K562 (cell line): ENCODE measurements around the gene PPM1G. TPM values are rescaled to one million over a fixed set of nuclear protein-coding genes. Genes with fewer than 3 reads are reported as not detected.

Experiments
- ATAC-seq: fragments of 200-7000 bp; cut with Tn5 transposase; 3 replicates; pipeline ENCODE4 v1.9.1; 2020; ENCODE audit warnings: moderate library complexity
- BruUV-seq: library from RNA; stranded (reverse); fragments of 400-500 nt; replicated peaks from 2 replicates; lab custom pipeline; 2021; lab: Mats Ljungman, UMichigan
- CTCF ChIA-PET: fragments of 300-600 bp; formaldehyde crosslinking; extraction: SDS; loops from one replicate; lab custom pipeline; 2021; ENCODE audit warnings: low intra/inter-chr PET ratio; lab: Yijun Ruan, JAX
- POLR2A ChIA-PET: fragments of 300-600, 350-650 bp; sonication (Branson Sonifier 250); formaldehyde crosslinking; extraction: SDS; loops from one replicate; lab custom pipeline; 2021; ENCODE audit warnings: antibody characterized with exemption, inconsistent platforms; lab: Yijun Ruan, JAX
- DNase-seq, 4 experiments: peaks; one replicate each; pipeline versions ENCODE4 v3.0.0 to v3.0.0-alpha.2; 2011 to 2018; ENCODE audit warnings: low spot score in 3 of 4, mixed read lengths in 3 of 4; ENCODE audit errors: extremely low read depth in 1 of 4
- FAIRE-seq: peaks from 2 replicates; lab custom pipeline; 2011; peaks lifted over from hg19 to GRCh38; lab: Jason Lieb, UNC
- H2AFZ ChIP-seq: 2 replicates; pipeline ENCODE4 v1.6.0; 2011; ENCODE audit warnings: low read depth, low read length, control low read depth, inconsistent platforms
- H3K27ac ChIP-seq: fragments of 200-600 bp; 3 replicates; pipeline ENCODE4 v1.8.0; 2011; ENCODE audit warnings: low read depth, mild to moderate bottlenecking, control low read depth, inconsistent platforms, low read length, moderate library complexity, mixed read lengths; ENCODE audit errors: extremely low read depth
- H3K27me3 ChIP-seq, 2 experiments: fragments of 300-600 bp in 1 of 2; 2 replicates in 1 of 2; 3 replicates in 1 of 2; pipeline versions ENCODE4 v1.6.0 to v1.8.0; 2011; ENCODE audit warnings: inconsistent platforms in 2 of 2, low read length in 2 of 2, mild to moderate bottlenecking in 1 of 2, mixed read lengths in 1 of 2, moderate library complexity in 1 of 2; ENCODE audit not compliant: control insufficient read depth in 2 of 2, insufficient read depth in 2 of 2
- H3K36me3 ChIP-seq: fragments of 300-600 bp; 3 replicates; pipeline ENCODE4 v1.8.0; 2011; ENCODE audit warnings: mild to moderate bottlenecking, low read length, inconsistent platforms; ENCODE audit not compliant: control insufficient read depth, insufficient read depth
- H3K4me1 ChIP-seq, 2 experiments: fragments of 200-600 bp in 1 of 2; replicated peaks in 1 of 2; 2 replicates in 1 of 2; 3 replicates in 1 of 2; pipeline versions ENCODE4 v1.5.1 to v1.8.0; 2011; ENCODE audit warnings: inconsistent platforms in 2 of 2, low read length in 2 of 2, mild to moderate bottlenecking in 1 of 2, mixed read lengths in 1 of 2, moderate library complexity in 1 of 2; ENCODE audit not compliant: control insufficient read depth in 2 of 2, insufficient read depth in 2 of 2
- H3K4me2 ChIP-seq: 2 replicates; pipeline ENCODE4 v1.6.1; 2011; ENCODE audit warnings: low read length, control low read depth, inconsistent platforms, mixed read lengths; ENCODE audit not compliant: insufficient read depth
- H3K4me3 ChIP-seq: fragments of 200-600 bp; sonication (generic), shearing (Covaris generic); 2 replicates; pipeline ENCODE4 v1.5.1; 2016; ENCODE audit warnings: control low read depth, inconsistent platforms
- H3K79me2 ChIP-seq: fragments of 200-600 bp; 3 replicates; pipeline ENCODE4 v1.8.0; 2011; ENCODE audit warnings: low read length, inconsistent platforms; ENCODE audit not compliant: control insufficient read depth, insufficient read depth
- H3K9ac ChIP-seq, 2 experiments: 2 replicates each; pipeline versions ENCODE4 v1.6.0 to v1.6.1; 2011; ENCODE audit warnings: low read depth in 2 of 2, low read length in 2 of 2, control low read depth in 1 of 2, inconsistent platforms in 1 of 2, mild to moderate bottlenecking in 1 of 2, mixed read lengths in 1 of 2; ENCODE audit not compliant: insufficient read depth in 1 of 2
- H3K9me1 ChIP-seq: one replicate; pipeline ENCODE4 v1.6.0; 2011; ENCODE audit warnings: inconsistent platforms, mild to moderate bottlenecking, low read length, moderate library complexity; ENCODE audit not compliant: control insufficient read depth, insufficient read depth
- H3K9me3 ChIP-seq: replicated peaks from 2 replicates; pipeline ENCODE4 v1.5.1; 2011; ENCODE audit warnings: low read depth, low read length, inconsistent platforms; ENCODE audit not compliant: control insufficient read depth, insufficient read depth
- H4K20me1 ChIP-seq: replicated peaks from 2 replicates; pipeline ENCODE4 v1.6.1; 2011; ENCODE audit warnings: low read length, inconsistent platforms, mixed read lengths; ENCODE audit not compliant: control insufficient read depth, insufficient read depth
- RBM22 ChIP-seq: fragments of 200-400 bp; formaldehyde crosslinking; IDR thresholded peaks from 2 replicates; pipeline ENCODE4 v1.6.1; 2018; ENCODE audit warnings: low read length, low read depth; ENCODE audit not compliant: poor library complexity, severe bottlenecking
- TAF15 ChIP-seq: fragments of 200-400 bp; formaldehyde crosslinking; IDR thresholded peaks from 2 replicates; pipeline ENCODE4 v1.6.1; 2017; ENCODE audit warnings: mild to moderate bottlenecking, low read depth, low read length, moderate library complexity
- ZNF121 ChIP-seq: sonication (generic); formaldehyde crosslinking; conservative IDR thresholded peaks from 2 replicates; pipeline ENCODE4 v1.8.0; 2022; ENCODE audit warnings: missing genetic modification reagents
- WGBS: fragments of 100-300 bp; shearing (Covaris generic); methylation state at CpG from one replicate; pipeline ENCODE4 v1.1.6; 2016; ENCODE audit warnings: low coverage, mixed read lengths; ENCODE audit not compliant: insufficient coverage; ENCODE audit errors: missing lambda C conversion rate; 5-methylcytosine and 5-hydroxymethylcytosine counted together
- in situ Hi-C: fragments of 300-500 bp; cut with MboI; formaldehyde crosslinking; loops from 4 replicates; pipeline ENCODE4 v1.15.0; 2018; ENCODE audit warnings: inconsistent platforms, mixed read lengths
- intact Hi-C: fragments of 100-400 bp; cut with micrococcal nuclease; formaldehyde crosslinking; loops from 2 replicates; pipeline ENCODE4 v1.14.2; 2022
- polyA plus RNA-seq, 8 experiments: library from polyadenylated mRNA; depleted of rRNA in 4 of 8; stranded (reverse) in 5 of 8; unstranded in 3 of 8; fragments of >200 nt; fragmentation: Nextera tagmentation in 2 of 8; fragmentation: Illumina TruSeq in 1 of 8; extraction: Ambion mirVana in 2 of 8; extraction: Trizol in 1 of 8; gene quantifications; 2 replicates each; pipeline versions ENCODE4 v1.2.1 to v1.2.3, GENCODE V29; 2011 to 2014; ENCODE audit warnings: inconsistent platforms in 1 of 8, missing spikeins in 1 of 8
- total RNA-seq, 7 experiments: library from RNA; depleted of rRNA in 6 of 7; stranded (reverse); fragments of >200 nt in 6 of 7; fragmentation: Illumina TruSeq in 2 of 7; extraction: Trizol in 2 of 7; gene quantifications; 2 replicates each; pipeline versions ENCODE4 v1.2.1 to v1.2.3, GENCODE V29; 2011 to 2021; ENCODE audit warnings: low replicate concordance in 1 of 7

The PPM1G gene
- total and polyA plus RNA-seq, 9 of the 15 experiments (the other 6 are each of a cell fraction or from before 2014, with no cell fraction given): 61.7 to 230 (median 153) TPM

- H3K4me2 ChIP-seq: no peak overlapping the region
- intact Hi-C loops (no loop called here), in situ Hi-C loops (no loop called here)
- ChIA-PET CTCF (no interaction called here), POLR2A (interaction anchor here (0.7 to 2.1 kb wide), 3 partner anchors 8 to 31 kb away, joined by 3 to 9 read pairs (median 3); partner anchors contain the start of gene PPM1G)
- H3K36me3 ChIP-seq: no peaks in the 10 kb centered on the region
- H3K9ac ChIP-seq: no peak overlapping the region
- ATAC-seq (no peak), DNase-seq (no peak), FAIRE-seq (no peak)
- H4K20me1 ChIP-seq: no peaks in the 10 kb centered on the region
- no peaks in the 10 kb centered on the region for H3K79me2 ChIP-seq
- 52% methylated on average over 4 of the region's 4 CpGs for WGBS
- H3K27ac ChIP-seq: no peak overlapping the region
- BruUV-seq: no TSS peak
- no peaks in the 10 kb centered on the region for H3K9me3 ChIP-seq
- no peak overlapping the region for H3K4me3 ChIP-seq
- no peak overlapping the region for H2AFZ ChIP-seq
- TF ChIP-seq RBM22 (no peak), ZNF121 (peak; percentile 31; the same call in 1 of the 2 replicates)
- H3K4me1 ChIP-seq: peaks cover under 1 to 5% of the 10 kb centered on the region in 2 experiments; a peak in 1 of 5 replicates
- H3K27me3 ChIP-seq: no peaks in the 10 kb centered on the region
- no peaks in the 10 kb centered on the region for H3K9me1 ChIP-seq
Observed at GRCh38 chr2:27421660-27422250, 12.4 kb upstream of the PPM1G start.

DNA sequence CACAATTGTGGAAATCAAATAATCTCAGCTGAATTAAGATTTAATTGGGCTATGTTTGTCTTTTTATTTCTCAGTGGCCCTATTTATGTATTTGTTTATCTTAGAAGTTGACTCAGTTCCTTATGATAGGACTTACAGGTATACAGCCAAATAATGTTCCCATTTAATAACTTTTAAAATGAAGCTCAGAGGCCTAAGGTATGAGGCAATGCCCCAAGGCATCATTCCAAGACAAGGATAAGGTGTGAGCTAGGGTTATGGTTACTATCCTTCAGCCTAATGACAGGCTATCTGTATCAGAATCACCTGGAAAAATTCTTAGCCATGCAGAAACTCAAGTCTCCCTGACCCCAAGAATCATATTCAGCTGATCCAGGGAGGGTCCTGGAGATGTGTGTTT is 11.6 kb upstream of the PPM1G start:
- Histone ChIP-seq H3K4me2 (no peak overlapping the region), H3K4me1 (no peaks in the 10 kb centered on the region; a peak in 1 of 5 replicates), H3K9me1 (no peaks in the 10 kb centered on the region), H3K9ac (no peak overlapping the region), H3K79me2 (no peaks in the 10 kb centered on the region), H4K20me1 (no peaks in the 10 kb centered on the region), H3K27me3 (no peaks in the 10 kb centered on the region), H3K36me3 (no peaks in the 10 kb centered on the region), H2AFZ (no peak overlapping the region), H3K27ac (no peak overlapping the region), H3K9me3 (no peaks in the 10 kb centered on the region), H3K4me3 (no peak overlapping the region)
- ATAC-seq: no peak
- ChIA-PET POLR2A (interaction anchor here (2.1 kb wide), 1 partner anchor 11 kb away, joined by 9 read pairs; the partner anchor contains the start of gene PPM1G), CTCF (no interaction called here)
- TF ChIP-seq TAF15: no peak
- no peak for DNase-seq
- intact Hi-C loops: no loop called here
- in situ Hi-C loops: no loop called here
- no peak for FAIRE-seq
- BruUV-seq: no TSS peak
